Nephron progenitor cell (in vitro differentiated cells): ENCODE results near the gene SH3BP4.

Experiments
- DNase-seq: peaks from one replicate; pipeline ENCODE4 v3.0.0; 2021
- H3K27ac Mint-ChIP-seq: 2 replicates; pipeline ENCODE4 v1.8.0; 2021; ENCODE audit warnings: mild to moderate bottlenecking, moderate library complexity, mixed read lengths
- H3K27me3 Mint-ChIP-seq: 2 replicates; pipeline ENCODE4 v1.8.0; 2021; ENCODE audit warnings: mild to moderate bottlenecking, low read depth, mixed read lengths; ENCODE audit not compliant: poor library complexity
- H3K36me3 Mint-ChIP-seq: 2 replicates; pipeline ENCODE4 v1.8.0; 2021; ENCODE audit warnings: low read depth, mixed read lengths
- H3K4me1 Mint-ChIP-seq: 2 replicates; pipeline ENCODE4 v1.8.0; 2021; ENCODE audit warnings: mixed read lengths
- H3K4me3 Mint-ChIP-seq: 2 replicates; pipeline ENCODE4 v1.8.0; 2021; ENCODE audit warnings: mild to moderate bottlenecking, moderate library complexity, mixed read lengths
- H3K9me3 Mint-ChIP-seq: 2 replicates; pipeline ENCODE4 v1.8.0; 2021; ENCODE audit warnings: mild to moderate bottlenecking, moderate library complexity, mixed read lengths
- TF ChIP-seq, protein P1 (sequence below): fragments of 200-600 bp; sonication (generic); IDR thresholded peaks from 2 replicates; pipeline ENCODE4 v1.5.0; 2021; ENCODE audit warnings: antibody characterized with exemption

Gene SH3BP4

DNA sequence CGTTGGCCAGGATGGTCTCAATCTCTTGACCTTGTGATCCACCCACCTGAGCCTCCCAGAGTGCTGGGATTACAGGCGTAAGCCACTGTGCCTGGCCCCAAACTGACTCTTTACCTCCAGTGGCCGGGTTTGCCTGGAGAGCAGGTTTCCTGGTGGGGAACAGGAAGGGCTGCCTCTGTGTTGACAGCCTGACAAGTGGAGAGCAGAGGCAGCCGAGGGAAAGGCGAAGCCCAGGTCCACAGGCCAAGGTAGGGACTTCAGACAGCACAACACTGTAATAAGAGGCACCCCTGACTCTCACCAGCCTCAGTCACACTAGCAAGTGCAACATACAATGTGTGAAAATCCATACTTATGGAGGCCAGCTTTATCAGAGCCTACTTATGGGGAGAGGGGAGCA is 16.5 kb upstream of the SH3BP4 start:
- Mint-ChIP-seq H3K9me3 (no peaks in the 10 kb centered on the region), H3K4me3 (no peak overlapping the region), H3K27me3 (peaks cover 50% of the 10 kb centered on the region), H3K27ac (no peak overlapping the region), H3K36me3 (no peaks in the 10 kb centered on the region), H3K4me1 (peaks cover 25% of the 10 kb centered on the region)
- TF ChIP-seq, protein P1, sequence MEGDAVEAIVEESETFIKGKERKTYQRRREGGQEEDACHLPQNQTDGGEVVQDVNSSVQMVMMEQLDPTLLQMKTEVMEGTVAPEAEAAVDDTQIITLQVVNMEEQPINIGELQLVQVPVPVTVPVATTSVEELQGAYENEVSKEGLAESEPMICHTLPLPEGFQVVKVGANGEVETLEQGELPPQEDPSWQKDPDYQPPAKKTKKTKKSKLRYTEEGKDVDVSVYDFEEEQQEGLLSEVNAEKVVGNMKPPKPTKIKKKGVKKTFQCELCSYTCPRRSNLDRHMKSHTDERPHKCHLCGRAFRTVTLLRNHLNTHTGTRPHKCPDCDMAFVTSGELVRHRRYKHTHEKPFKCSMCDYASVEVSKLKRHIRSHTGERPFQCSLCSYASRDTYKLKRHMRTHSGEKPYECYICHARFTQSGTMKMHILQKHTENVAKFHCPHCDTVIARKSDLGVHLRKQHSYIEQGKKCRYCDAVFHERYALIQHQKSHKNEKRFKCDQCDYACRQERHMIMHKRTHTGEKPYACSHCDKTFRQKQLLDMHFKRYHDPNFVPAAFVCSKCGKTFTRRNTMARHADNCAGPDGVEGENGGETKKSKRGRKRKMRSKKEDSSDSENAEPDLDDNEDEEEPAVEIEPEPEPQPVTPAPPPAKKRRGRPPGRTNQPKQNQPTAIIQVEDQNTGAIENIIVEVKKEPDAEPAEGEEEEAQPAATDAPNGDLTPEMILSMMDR, result no peak
- no peak for DNase-seq

DNA sequence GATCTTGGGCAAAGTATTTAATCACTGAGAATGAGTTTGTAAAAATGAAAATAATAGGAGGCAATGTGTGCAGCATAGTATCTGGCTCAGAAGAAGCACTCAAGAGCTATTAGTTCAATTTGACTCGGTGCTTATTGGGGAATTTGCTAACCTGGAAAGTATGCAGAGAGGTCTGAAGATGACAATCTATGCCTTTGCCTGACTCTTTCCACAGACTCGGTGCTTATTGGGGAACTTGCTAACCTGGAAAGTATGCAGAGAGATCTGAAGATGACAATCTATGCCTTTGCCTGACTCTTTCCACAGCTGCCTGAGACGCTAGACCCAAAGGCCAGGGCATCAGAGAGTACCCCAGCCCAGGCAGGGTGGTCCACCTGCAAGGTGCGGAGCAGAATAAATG is 12.2 kb upstream of the SH3BP4 start:
- Mint-ChIP-seq H3K27me3 (peaks cover 56% of the 10 kb centered on the region), H3K4me1 (peaks cover 13% of the 10 kb centered on the region), H3K4me3 (no peak overlapping the region), H3K27ac (no peak overlapping the region), H3K36me3 (peaks cover 7% of the 10 kb centered on the region), H3K9me3 (peaks cover 22% of the 10 kb centered on the region)
- no peak for DNase-seq
- TF ChIP-seq, protein P1, result no peak

GRCh38 chr2:234939996-234940395 is 11.8 kb upstream of the SH3BP4 start:
- peaks cover 25% of the 10 kb centered on the region for H3K9me3 Mint-ChIP-seq
- H3K36me3 Mint-ChIP-seq, result peaks cover 7% of the 10 kb centered on the region
- no peak for DNase-seq
- TF ChIP-seq, protein P1, result no peak
- H3K27me3 Mint-ChIP-seq, result peaks cover 56% of the 10 kb centered on the region
- peaks cover 13% of the 10 kb centered on the region for H3K4me1 Mint-ChIP-seq
- H3K4me3 Mint-ChIP-seq, result no peak overlapping the region
- no peak overlapping the region for H3K27ac Mint-ChIP-seq

DNA sequence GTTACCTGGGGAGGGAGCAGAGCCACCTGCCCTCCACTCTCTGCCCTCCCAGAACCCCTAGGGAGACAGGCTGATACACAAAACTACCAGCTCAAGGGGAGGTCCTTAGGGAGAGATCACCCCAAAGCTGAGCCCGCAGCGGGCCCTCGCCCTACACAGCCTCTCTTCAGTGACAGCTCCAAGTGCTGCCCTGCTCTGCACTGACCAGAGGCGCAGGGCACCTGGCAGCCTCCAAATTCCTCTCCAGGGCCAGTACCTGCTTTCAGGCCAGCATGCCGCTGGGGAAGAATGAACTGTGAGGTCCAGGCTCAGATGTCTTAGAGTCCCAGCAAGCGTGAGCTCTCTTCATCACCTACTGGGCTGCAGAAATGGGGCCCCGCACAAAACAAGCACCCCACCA is 11.3 kb upstream of the SH3BP4 start:
- H3K4me3 Mint-ChIP-seq, result no peak overlapping the region
- peaks cover 13% of the 10 kb centered on the region for H3K4me1 Mint-ChIP-seq
- TF ChIP-seq, protein P1, result no peak
- no peak for DNase-seq
- H3K36me3 Mint-ChIP-seq, result peaks cover 7% of the 10 kb centered on the region
- H3K9me3 Mint-ChIP-seq, result peaks cover 27% of the 10 kb centered on the region
- H3K27me3 Mint-ChIP-seq, result peaks cover 51% of the 10 kb centered on the region
- no peak overlapping the region for H3K27ac Mint-ChIP-seq

DNA sequence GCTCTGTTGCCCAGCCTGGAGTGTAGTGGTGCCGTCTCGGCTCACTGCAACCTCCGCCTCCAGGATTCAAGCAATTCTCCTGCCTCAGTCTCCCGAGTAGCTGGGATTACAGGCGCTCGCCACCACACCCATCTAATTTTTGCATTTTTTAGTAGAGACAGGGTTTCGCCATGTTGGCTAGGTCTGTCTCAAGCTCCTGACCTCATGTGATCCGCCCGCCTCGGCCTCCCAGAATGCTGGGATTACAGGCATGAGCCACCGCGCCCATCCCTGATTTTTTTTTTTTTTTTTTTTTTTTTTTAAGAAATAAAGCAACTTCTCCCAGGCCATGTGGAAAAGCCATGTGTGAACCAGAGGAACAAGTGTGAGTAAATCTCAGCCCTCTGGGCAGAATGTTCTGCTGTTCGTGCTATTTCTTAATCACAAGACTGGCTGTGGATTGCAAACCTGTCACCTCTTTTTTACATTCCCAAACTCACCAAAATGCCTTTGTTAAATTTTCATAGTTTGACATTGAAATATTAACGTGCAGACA is 6.4 kb upstream of the SH3BP4 start:
- Mint-ChIP-seq H3K4me1 (peaks cover 7% of the 10 kb centered on the region), H3K4me3 (no peak overlapping the region), H3K36me3 (peaks cover 7% of the 10 kb centered on the region), H3K9me3 (peaks cover 35% of the 10 kb centered on the region), H3K27ac (no peak overlapping the region), H3K27me3 (peaks cover 48% of the 10 kb centered on the region)
- DNase-seq, result no peak
- TF ChIP-seq, protein P1, result no peak

DNA sequence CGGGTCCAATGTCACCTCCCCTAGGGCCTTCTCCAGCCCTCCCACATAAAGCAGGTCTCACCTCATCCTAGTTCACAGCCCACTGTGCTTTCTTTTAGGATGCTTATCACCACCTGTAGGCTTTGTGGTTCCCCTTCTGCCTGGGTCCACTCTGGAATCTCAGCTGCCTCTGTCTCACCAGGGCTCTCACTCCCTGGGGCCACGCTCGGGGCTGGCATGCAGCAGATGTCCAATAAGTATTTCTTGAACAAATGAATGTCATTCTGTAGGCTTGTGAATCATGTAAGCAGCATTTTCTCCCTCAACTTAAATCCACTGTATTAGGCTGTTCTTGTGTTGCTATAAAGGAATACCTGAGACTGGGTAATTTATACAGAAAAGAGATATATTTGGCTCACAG is 4.3 kb upstream of the SH3BP4 start:
- no peak overlapping the region for H3K4me3 Mint-ChIP-seq
- H3K27ac Mint-ChIP-seq, result no peak overlapping the region
- H3K36me3 Mint-ChIP-seq, result peaks cover 7% of the 10 kb centered on the region
- DNase-seq, result no peak
- TF ChIP-seq, protein P1, result no peak
- H3K4me1 Mint-ChIP-seq, result peaks cover 13% of the 10 kb centered on the region
- peaks cover 32% of the 10 kb centered on the region for H3K9me3 Mint-ChIP-seq
- peaks cover 44% of the 10 kb centered on the region for H3K27me3 Mint-ChIP-seq
